ENCODE results near the gene MATN1. TPM values are rescaled to one million over a fixed set of nuclear protein-coding genes. Genes with fewer than 3 reads are reported as not detected.

The MATN1 gene
- total RNA-seq, 2 experiments from 2014 or later: 0.28 to 0.42 TPM

DNA sequence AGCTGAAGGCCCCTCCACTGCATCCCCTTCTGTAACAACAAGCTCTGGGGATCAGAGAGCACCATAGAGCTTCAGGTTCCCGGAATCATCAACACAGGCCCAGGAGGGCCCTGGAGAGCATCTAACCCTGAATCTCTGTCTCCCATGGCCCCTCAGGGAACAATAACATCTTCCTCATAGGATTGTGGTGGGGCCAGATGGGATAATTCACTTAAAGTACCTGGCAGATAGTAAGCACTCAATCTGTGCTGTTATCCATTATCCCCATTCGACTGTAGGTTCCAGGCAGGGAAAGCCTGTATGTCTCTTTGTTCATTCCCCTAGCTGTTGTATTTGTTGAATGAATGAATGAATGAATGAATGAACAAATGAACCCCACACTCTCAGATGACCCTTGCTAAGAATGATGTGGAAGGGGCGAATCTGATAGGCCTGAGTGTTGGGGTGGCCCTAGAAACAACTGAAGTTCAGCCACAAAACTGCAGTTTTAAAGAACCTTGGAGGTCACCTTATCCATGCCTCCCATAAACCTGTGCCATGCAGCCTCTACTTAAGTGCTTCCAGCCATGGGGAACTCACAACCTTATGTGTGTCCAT lies 19.7 kb upstream of the MATN1 start:
- TF ChIP-seq, protein P1, sequence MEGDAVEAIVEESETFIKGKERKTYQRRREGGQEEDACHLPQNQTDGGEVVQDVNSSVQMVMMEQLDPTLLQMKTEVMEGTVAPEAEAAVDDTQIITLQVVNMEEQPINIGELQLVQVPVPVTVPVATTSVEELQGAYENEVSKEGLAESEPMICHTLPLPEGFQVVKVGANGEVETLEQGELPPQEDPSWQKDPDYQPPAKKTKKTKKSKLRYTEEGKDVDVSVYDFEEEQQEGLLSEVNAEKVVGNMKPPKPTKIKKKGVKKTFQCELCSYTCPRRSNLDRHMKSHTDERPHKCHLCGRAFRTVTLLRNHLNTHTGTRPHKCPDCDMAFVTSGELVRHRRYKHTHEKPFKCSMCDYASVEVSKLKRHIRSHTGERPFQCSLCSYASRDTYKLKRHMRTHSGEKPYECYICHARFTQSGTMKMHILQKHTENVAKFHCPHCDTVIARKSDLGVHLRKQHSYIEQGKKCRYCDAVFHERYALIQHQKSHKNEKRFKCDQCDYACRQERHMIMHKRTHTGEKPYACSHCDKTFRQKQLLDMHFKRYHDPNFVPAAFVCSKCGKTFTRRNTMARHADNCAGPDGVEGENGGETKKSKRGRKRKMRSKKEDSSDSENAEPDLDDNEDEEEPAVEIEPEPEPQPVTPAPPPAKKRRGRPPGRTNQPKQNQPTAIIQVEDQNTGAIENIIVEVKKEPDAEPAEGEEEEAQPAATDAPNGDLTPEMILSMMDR (conservative IDR thresholded peaks at IDR 0.05; ENCODE audit: low read length): no peak
- no peak for TF ChIP-seq EZH2phosphoT487 (IDR thresholded peaks at IDR 0.05; ENCODE audit: borderline replicate concordance, low read depth, low read length)

DNA sequence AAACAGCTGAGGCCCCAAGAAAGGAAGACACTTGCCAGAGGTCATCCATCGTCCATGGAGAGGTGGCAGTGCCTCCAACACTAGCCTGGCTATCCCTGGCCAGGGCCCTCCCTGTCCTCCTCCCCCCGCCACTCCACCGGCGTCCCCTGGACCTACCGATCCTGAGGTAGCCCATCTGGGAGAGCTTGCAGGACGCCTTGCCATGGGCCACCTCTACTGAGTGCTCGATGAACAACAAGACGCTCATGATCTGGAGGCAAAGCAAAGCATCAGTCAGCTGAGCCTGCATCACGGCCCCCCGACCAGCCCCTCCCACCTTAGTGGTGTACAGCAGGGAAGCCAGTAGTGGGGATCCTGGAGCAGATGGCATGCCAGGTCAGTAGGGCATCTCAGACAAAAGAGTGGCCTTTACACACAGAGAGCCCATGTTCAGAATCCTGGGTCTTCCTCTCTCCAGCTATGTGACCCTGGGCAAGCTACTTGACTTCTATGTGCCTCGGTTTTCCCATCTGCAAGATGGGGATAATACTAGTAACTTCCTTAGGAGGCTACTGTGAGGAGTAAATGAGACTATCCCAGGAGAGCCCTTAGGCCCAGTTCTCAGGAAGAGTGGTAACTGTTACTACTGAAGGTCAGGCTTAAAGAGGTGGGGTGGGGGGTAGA lies 19.0 kb upstream of the MATN1 start:
- Histone ChIP-seq H3K4me1 (ENCODE audit: insufficient read depth, low read length, poor library complexity, severe bottlenecking) (peaks cover 81% of the 10 kb centered on the region), H3K27ac (ENCODE audit: low read depth, low read length, poor library complexity, severe bottlenecking) (no peak overlapping the region), H3K36me3 (ENCODE audit: insufficient read depth, low read length) (peaks cover 20% of the 10 kb centered on the region), H4K20me1 (ENCODE audit: insufficient read depth, low read length) (peaks cover 6% of the 10 kb centered on the region; the same call in 1 of the 2 replicates), H3K9me2 (ENCODE audit: insufficient read depth, low read length) (no peaks in the 10 kb centered on the region), H3K79me2 (ENCODE audit: insufficient read depth, low read depth, low read length) (no peaks in the 10 kb centered on the region; the same call in 1 of the 2 replicates), H3K4me3 (ENCODE audit: low read depth, low read length, poor library complexity, severe bottlenecking) (no peak overlapping the region), H2AFZ (ENCODE audit: low read length) (no peak overlapping the region), H3K4me2 (ENCODE audit: low read length) (peak overlapping the region; percentile 70), H3K9me3 (ENCODE audit: low read length) (no peaks in the 10 kb centered on the region)
- CTCF ChIA-PET (ENCODE audit: unreplicated experiment): interaction anchor here (1.0 kb wide), 1 partner anchor 38 kb away, joined by 3 read pairs; no protein-coding TSS in a partner anchor
- intact Hi-C loops (cut with micrococcal nuclease; ENCODE audit: unreplicated experiment): loop anchor here (5.0 kb wide), 1 partner anchor 35 kb away; no protein-coding TSS in a partner anchor
- DNase-seq (ENCODE audit: low spot score): no peak
- TF ChIP-seq, protein P1 (conservative IDR thresholded peaks at IDR 0.05; ENCODE audit: low read length): no peak
- TF ChIP-seq EZH2phosphoT487 (IDR thresholded peaks at IDR 0.05; ENCODE audit: borderline replicate concordance, low read depth, low read length): no peak
- POLR2A ChIA-PET: interaction anchor here (1.6 to 4.7 kb wide), 2 partner anchors 13 to 19 kb away, joined by 4 to 55 read pairs; no protein-coding TSS in a partner anchor
- no TSS peak for BruUV-seq (replicated peaks)

More for the DNA sequence above, 19.7 kb upstream of the MATN1 start:
- Histone ChIP-seq H3K79me2 (ENCODE audit: insufficient read depth, low read depth, low read length) (no peaks in the 10 kb centered on the region; the same call in 1 of the 2 replicates), H3K4me1 (ENCODE audit: insufficient read depth, low read length, poor library complexity, severe bottlenecking) (peaks cover 85% of the 10 kb centered on the region), H3K4me2 (ENCODE audit: low read length) (peak overlapping the region; percentile 70), H3K4me3 (ENCODE audit: low read depth, low read length, poor library complexity, severe bottlenecking) (no peak overlapping the region), H4K20me1 (ENCODE audit: insufficient read depth, low read length) (peaks cover 6% of the 10 kb centered on the region; the same call in 1 of the 2 replicates), H3K9me3 (ENCODE audit: low read length) (no peaks in the 10 kb centered on the region), H3K36me3 (ENCODE audit: insufficient read depth, low read length) (peaks cover 19% of the 10 kb centered on the region), H3K9me2 (ENCODE audit: insufficient read depth, low read length) (no peaks in the 10 kb centered on the region), H3K27ac (ENCODE audit: low read depth, low read length, poor library complexity, severe bottlenecking) (peak overlapping the region; percentile 74), H2AFZ (ENCODE audit: low read length) (no peak overlapping the region)
- ChIA-PET POLR2A (interaction anchor here (0.9 to 4.7 kb wide), 5 partner anchors 9 to 20 kb away, joined by 4 to 55 read pairs (median 8); partner anchors contain the start of gene MATN1), CTCF (ENCODE audit: unreplicated experiment) (interaction anchor here (1.0 to 1.4 kb wide), 4 partner anchors 10 to 37 kb away, joined by 3 to 5 read pairs (median 4); partner anchors contain the start of gene LAPTM5)
- no peak for DNase-seq (ENCODE audit: low spot score)
- intact Hi-C loops (cut with micrococcal nuclease; ENCODE audit: unreplicated experiment): loop anchor here (1.0 to 5.0 kb wide), 2 partner anchors 11 to 34 kb away; no protein-coding TSS in a partner anchor
- BruUV-seq (replicated peaks): no TSS peak

Measured in OCI-LY7 (cell line).